ENCODE results near the gene PABPC1L.

PABPC1L gene

GRCh38 chr20:44917399-44917798, 7.5 kb downstream of the PABPC1L start:
- Mint-ChIP-seq H3K27ac (no peak overlapping the region), H3K36me3 (peaks cover 63% of the 10 kb centered on the region), H3K4me1 (peaks cover 8% of the 10 kb centered on the region), H3K9me3 (no peaks in the 10 kb centered on the region), H3K4me3 (no peak overlapping the region)
- no peak for DNase-seq (ENCODE audit: low spot score in 2 of 2)
- ATAC-seq, result no peak

GRCh38 chr20:44918342-44918741, 8.5 kb downstream of the PABPC1L start:
- Mint-ChIP-seq H3K27ac (no peak overlapping the region), H3K36me3 (peaks cover 63% of the 10 kb centered on the region), H3K9me3 (no peaks in the 10 kb centered on the region), H3K4me1 (peaks cover 8% of the 10 kb centered on the region), H3K4me3 (no peak overlapping the region)
- ATAC-seq, result no peak
- no peak for DNase-seq (ENCODE audit: low spot score in 2 of 2)

GRCh38 chr20:44918761-44919160, 8.9 kb downstream of the PABPC1L start:
- no peaks in the 10 kb centered on the region for H3K9me3 Mint-ChIP-seq
- no peak overlapping the region for H3K27ac Mint-ChIP-seq
- H3K36me3 Mint-ChIP-seq, result peaks cover 64% of the 10 kb centered on the region
- no peak for DNase-seq (ENCODE audit: low spot score in 2 of 2)
- peaks cover 8% of the 10 kb centered on the region for H3K4me1 Mint-ChIP-seq
- no peak for ATAC-seq
- no peak overlapping the region for H3K4me3 Mint-ChIP-seq

- DNase-seq (ENCODE audit: low spot score in 2 of 2) (no peak), ATAC-seq (no peak)
- H3K4me1 Mint-ChIP-seq, result no peaks in the 10 kb centered on the region
- no peak overlapping the region for H3K27ac Mint-ChIP-seq
- H3K4me3 Mint-ChIP-seq, result no peak overlapping the region
- H3K36me3 Mint-ChIP-seq, result peaks cover 62% of the 10 kb centered on the region
- H3K9me3 Mint-ChIP-seq, result no peaks in the 10 kb centered on the region
Observed at GRCh38 chr20:44921447-44921846, 11.6 kb downstream of the PABPC1L start.

GRCh38 chr20:44924541-44924940, 14.7 kb downstream of the PABPC1L start:
- no peak overlapping the region for H3K27ac Mint-ChIP-seq
- H3K36me3 Mint-ChIP-seq, result peaks cover 60% of the 10 kb centered on the region
- no peaks in the 10 kb centered on the region for H3K9me3 Mint-ChIP-seq
- H3K4me3 Mint-ChIP-seq, result no peak overlapping the region
- ATAC-seq (no peak), DNase-seq (ENCODE audit: low spot score in 2 of 2) (no peak)
- no peaks in the 10 kb centered on the region for H3K4me1 Mint-ChIP-seq

GRCh38 chr20:44928595-44928994, 18.7 kb downstream of the PABPC1L start:
- Mint-ChIP-seq H3K36me3 (peaks cover 52% of the 10 kb centered on the region), H3K9me3 (no peaks in the 10 kb centered on the region), H3K4me1 (no peaks in the 10 kb centered on the region), H3K27ac (no peak overlapping the region), H3K4me3 (no peak overlapping the region)
- DNase-seq (ENCODE audit: low spot score in 2 of 2) (no peak), ATAC-seq (no peak)

- Mint-ChIP-seq H3K4me1 (no peaks in the 10 kb centered on the region), H3K36me3 (peaks cover 40% of the 10 kb centered on the region), H3K27ac (peak overlapping the region; percentile 78), H3K4me3 (no peak overlapping the region), H3K9me3 (no peaks in the 10 kb centered on the region)
- no peak for DNase-seq (ENCODE audit: low spot score in 2 of 2)
- no peak for ATAC-seq
Observed at GRCh38 chr20:44930517-44931168, 20.8 kb downstream of the PABPC1L start.

- H3K9me3 Mint-ChIP-seq, result no peaks in the 10 kb centered on the region
- H3K4me1 Mint-ChIP-seq, result no peaks in the 10 kb centered on the region
- H3K4me3 Mint-ChIP-seq, result no peak overlapping the region
- peaks cover 50% of the 10 kb centered on the region for H3K36me3 Mint-ChIP-seq
- DNase-seq (ENCODE audit: low spot score in 2 of 2) (no peak), ATAC-seq (no peak)
- H3K27ac Mint-ChIP-seq, result no peak overlapping the region
Observed at GRCh38 chr20:44931911-44932310, 22.1 kb downstream of the PABPC1L start.

- no peak for DNase-seq (ENCODE audit: low spot score in 2 of 2)
- no peaks in the 10 kb centered on the region for H3K9me3 Mint-ChIP-seq
- peaks cover 54% of the 10 kb centered on the region for H3K36me3 Mint-ChIP-seq
- H3K4me1 Mint-ChIP-seq, result no peaks in the 10 kb centered on the region
- no peak for ATAC-seq
- no peak overlapping the region for H3K27ac Mint-ChIP-seq
- no peak overlapping the region for H3K4me3 Mint-ChIP-seq
Observed at GRCh38 chr20:44932916-44933315, 23.1 kb downstream of the PABPC1L start.

- no peak overlapping the region for H3K27ac Mint-ChIP-seq
- ATAC-seq (no peak), DNase-seq (ENCODE audit: low spot score in 2 of 2) (no peak)
- no peaks in the 10 kb centered on the region for H3K9me3 Mint-ChIP-seq
- peaks cover 7% of the 10 kb centered on the region for H3K4me1 Mint-ChIP-seq
- H3K36me3 Mint-ChIP-seq, result peaks cover 64% of the 10 kb centered on the region
- no peak overlapping the region for H3K4me3 Mint-ChIP-seq
Observed at GRCh38 chr20:44936510-44936909, 26.6 kb downstream of the PABPC1L start.

- Mint-ChIP-seq H3K9me3 (no peaks in the 10 kb centered on the region), H3K27ac (no peak overlapping the region), H3K4me3 (no peak overlapping the region), H3K4me1 (peaks cover 13% of the 10 kb centered on the region), H3K36me3 (peaks cover 76% of the 10 kb centered on the region)
- ATAC-seq (no peak), DNase-seq (ENCODE audit: low spot score in 2 of 2) (no peak)
Observed at GRCh38 chr20:44938637-44939036, 28.8 kb downstream of the PABPC1L start.

GRCh38 chr20:44941120-44941691, 31.3 kb downstream of the PABPC1L start:
- H3K4me3 Mint-ChIP-seq, result no peak overlapping the region
- peak overlapping the region; percentile 41 for H3K27ac Mint-ChIP-seq
- DNase-seq (ENCODE audit: low spot score in 2 of 2) (no peak), ATAC-seq (no peak)
- peaks cover 93% of the 10 kb centered on the region for H3K36me3 Mint-ChIP-seq
- peaks cover 13% of the 10 kb centered on the region for H3K4me1 Mint-ChIP-seq
- H3K9me3 Mint-ChIP-seq, result no peaks in the 10 kb centered on the region

- no peak for ATAC-seq
- Mint-ChIP-seq H3K9me3 (no peaks in the 10 kb centered on the region), H3K4me3 (no peak overlapping the region), H3K36me3 (peaks cover 93% of the 10 kb centered on the region), H3K27ac (peak overlapping the region; percentile 21), H3K4me1 (peaks cover 13% of the 10 kb centered on the region)
- no peak for DNase-seq (ENCODE audit: low spot score in 2 of 2)
Observed at GRCh38 chr20:44942264-44942973, 32.6 kb downstream of the PABPC1L start.

GRCh38 chr20:44943828-44944227, 34.0 kb downstream of the PABPC1L start:
- Mint-ChIP-seq H3K9me3 (no peaks in the 10 kb centered on the region), H3K27ac (peak overlapping the region; percentile 24)
- ATAC-seq, result no peak

GRCh38 chr20:44945261-44945660, 35.4 kb downstream of the PABPC1L start:
- no peak for ATAC-seq
- peaks cover 18% of the 10 kb centered on the region for H3K4me1 Mint-ChIP-seq
- no peak overlapping the region for H3K27ac Mint-ChIP-seq
- no peak overlapping the region for H3K4me3 Mint-ChIP-seq
- DNase-seq (ENCODE audit: low spot score in 2 of 2), result no peak
- H3K36me3 Mint-ChIP-seq, result peaks cover 100% of the 10 kb centered on the region
- no peaks in the 10 kb centered on the region for H3K9me3 Mint-ChIP-seq

More at GRCh38 chr20:44943828-44944227, 34.0 kb downstream of the PABPC1L start:
- Mint-ChIP-seq H3K4me3 (no peak overlapping the region), H3K4me1 (peaks cover 13% of the 10 kb centered on the region), H3K36me3 (peaks cover 94% of the 10 kb centered on the region)
- DNase-seq (ENCODE audit: low spot score in 2 of 2), result no peak
